Adrenal gland (tissue), 5 donors: ENCODE data around the gene ARHGAP26.

ENCODE experiments used
- POLR2A ChIP-seq, 2 donors: fragments of 450-650 bp; IDR thresholded peaks; one replicate each; pipeline ENCODE4 v1.6.1; 2017; ENCODE audit warnings: antibody characterized with exemption in 2 of 2, mild to moderate bottlenecking in 2 of 2, moderate library complexity in 1 of 2
- TF ChIP-seq, protein P1 (sequence below), 6 experiments: fragments of 450-650 bp in 4 of 6; fragments of 200-600 bp in 2 of 6; sonication (generic) in 1 of 6; IDR thresholded peaks; 1 replicate in 5 of 6; 2 replicates in 1 of 6; pipeline versions ENCODE4 v1.5.1 to v1.8.0; 2016 to 2021; ENCODE audit warnings: antibody characterized with exemption in 6 of 6, mild to moderate bottlenecking in 2 of 6, moderate library complexity in 1 of 6
- donor health status: DM: no; HTN: no; CAD: no.

DNA sequence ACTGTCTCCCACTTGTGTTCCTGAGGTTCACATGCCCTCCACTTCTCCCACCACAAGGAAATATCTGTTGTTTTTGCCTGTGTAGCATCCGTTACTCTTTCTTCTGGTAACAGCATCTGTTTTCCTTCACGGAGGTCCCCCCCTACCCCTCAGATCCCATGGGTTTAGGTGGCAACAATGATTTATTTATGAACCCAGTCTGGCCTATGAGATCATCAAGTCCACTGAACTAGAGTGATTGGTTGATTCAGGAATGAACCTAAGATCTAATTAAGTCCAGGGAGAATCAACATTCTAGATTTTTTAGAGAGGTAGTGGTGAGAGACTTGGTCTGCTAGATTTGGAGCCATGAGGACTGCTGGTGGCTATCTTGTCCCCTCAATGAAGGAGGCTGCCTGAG lies 466.5 kb downstream of the ARHGAP26 start:
- TF ChIP-seq, protein P1, sequence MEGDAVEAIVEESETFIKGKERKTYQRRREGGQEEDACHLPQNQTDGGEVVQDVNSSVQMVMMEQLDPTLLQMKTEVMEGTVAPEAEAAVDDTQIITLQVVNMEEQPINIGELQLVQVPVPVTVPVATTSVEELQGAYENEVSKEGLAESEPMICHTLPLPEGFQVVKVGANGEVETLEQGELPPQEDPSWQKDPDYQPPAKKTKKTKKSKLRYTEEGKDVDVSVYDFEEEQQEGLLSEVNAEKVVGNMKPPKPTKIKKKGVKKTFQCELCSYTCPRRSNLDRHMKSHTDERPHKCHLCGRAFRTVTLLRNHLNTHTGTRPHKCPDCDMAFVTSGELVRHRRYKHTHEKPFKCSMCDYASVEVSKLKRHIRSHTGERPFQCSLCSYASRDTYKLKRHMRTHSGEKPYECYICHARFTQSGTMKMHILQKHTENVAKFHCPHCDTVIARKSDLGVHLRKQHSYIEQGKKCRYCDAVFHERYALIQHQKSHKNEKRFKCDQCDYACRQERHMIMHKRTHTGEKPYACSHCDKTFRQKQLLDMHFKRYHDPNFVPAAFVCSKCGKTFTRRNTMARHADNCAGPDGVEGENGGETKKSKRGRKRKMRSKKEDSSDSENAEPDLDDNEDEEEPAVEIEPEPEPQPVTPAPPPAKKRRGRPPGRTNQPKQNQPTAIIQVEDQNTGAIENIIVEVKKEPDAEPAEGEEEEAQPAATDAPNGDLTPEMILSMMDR (IDR thresholded peaks at IDR 0.05): no peak
- TF ChIP-seq POLR2A (IDR thresholded peaks at IDR 0.05): no peak
